GM19438 (cell line): ENCODE results near the gene KRT76.

Experiments used
- ATAC-seq: cut with Tn5 transposase; IDR thresholded peaks from one replicate; pipeline ENCODE4 v1.9.1; 2021; ENCODE audit warnings: low read depth; ENCODE audit not compliant: unreplicated experiment

The KRT76 gene

DNA sequence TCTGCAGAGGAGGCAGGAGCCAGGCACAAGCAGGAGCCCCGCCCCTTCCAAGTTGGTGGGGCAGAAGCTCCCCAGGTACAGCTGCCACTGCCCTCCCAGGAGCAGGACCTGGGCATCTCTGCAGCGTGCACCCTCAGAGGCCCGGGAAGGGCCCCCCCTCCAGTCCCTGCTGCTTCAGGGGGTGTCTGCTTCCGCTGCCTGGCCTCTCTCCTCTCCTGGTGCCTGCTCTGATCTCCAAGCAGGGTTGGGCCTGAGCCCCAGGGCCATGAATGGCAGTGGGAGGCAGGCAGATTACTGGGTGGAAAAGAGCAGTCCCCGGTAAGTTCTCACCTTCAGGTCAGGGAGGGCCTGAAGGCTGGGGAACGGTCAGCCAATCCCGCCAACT lies 35.0 kb downstream of the KRT76 start:
- ATAC-seq = no peak

DNA sequence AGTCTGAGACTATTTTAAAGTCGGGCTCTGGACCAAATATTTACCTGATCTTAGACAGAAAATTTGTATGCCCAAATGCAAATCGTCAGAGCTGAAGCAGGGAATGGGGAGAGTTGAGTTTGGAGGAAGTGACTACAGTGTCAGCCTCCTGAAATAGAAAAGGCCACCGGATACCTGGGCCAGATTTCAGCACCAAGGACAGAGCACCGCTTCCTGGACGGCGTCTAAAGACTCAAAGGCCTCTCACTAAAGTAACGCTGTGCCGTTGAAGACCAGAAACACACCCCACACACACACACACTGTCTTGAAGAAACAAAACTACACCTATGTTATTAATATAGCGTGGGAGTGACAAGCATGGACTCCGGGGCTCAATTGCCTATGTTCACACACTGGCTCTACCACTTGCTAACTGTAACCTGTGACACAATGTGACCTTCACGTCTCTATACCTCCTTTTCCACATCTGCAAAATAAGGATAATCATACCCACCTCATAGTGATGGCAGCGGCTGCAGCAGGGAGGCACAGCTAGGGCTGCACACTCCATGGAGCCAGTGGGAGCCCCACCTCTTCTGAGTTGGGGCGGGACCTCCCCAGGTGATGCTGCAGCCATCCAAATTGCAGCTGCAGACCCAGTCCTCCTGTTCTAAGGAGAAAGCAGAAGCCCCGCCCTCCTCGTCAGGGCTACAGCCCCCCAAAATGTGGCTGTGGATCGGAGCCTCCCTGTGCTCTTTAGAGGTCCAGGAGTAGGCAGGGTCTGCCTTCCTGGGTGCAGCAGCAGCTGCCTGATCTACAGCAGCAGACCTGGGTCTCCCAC lies 35.6 kb downstream of the KRT76 start:
- no peak for ATAC-seq

DNA sequence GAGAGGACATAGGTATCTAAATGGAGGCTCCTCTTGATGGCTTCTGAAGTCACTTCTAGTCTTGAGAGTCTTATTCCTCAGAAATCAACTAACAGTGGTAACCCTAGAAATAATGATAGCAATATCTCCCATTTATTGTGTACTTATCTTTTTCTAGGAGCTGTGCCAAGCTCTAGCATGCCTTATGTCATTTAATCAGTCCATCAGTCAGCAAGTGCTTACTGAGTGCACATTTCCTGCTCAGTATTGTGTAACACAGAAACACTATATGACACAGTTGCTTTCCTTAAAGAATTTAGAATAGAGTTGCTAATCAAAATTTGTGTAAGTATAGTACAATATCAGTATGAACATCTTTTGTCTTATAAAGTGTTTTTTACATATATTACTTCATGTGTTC lies 36.6 kb downstream of the KRT76 start:
- ATAC-seq = no peak

DNA sequence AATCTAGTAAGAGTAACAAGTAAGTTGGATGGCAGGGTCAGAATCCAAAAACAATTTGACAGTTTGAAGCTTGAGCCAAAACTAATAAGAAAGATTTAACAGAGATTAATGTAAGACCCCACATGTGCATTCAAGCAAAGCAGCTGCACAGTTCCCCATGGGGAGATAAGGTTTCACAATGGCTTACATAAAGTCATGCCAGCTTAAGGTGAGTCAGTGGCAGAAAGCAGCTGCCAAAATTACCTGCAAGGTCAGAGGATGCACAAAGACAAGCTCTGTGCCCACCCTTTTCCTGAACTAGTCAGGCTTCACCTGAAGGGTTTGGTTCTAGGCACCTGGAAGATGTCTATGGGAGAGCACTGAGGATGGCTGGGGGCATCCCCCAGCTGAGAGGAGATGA lies 37.2 kb downstream of the KRT76 start:
- ATAC-seq = no peak

DNA sequence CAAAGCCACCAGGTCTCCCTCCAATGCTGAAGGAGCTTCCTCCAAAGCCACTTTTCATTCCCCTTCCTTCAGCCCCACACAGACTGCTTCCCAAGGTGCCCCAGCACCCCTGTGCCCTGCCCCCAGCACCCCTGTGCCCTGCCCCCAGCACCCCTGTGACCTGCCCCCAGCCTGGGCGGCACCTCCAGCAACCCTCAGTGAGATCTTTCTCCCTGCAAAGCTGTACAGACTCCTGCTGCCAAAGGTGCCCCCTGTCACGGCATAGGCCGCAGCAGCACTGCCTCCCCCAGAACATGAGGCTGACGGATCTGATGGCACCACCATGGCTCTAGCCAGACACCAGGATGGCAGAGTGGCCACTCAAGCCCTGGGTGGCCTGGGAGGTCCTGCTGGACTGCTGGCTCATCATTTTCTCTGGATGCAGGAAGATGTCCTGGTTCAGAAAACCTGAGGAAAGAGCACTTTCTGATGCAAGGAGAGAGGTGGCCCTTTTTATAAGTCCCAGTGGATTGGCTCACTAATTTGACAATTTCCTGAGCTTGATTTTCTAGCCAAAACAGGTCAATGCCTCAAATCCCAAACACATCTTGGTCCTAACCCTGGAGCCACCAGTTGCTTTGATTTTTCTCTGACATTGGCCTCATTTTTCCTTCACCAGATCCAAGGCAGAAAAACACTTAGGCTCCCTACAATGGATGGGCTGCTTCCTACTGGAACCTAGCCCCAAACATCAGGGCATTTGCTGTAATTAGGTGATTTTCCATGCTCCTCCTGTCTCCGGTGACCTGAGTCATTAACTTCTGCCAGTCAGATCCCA lies 41.1 kb downstream of the KRT76 start:
- no peak for ATAC-seq

DNA sequence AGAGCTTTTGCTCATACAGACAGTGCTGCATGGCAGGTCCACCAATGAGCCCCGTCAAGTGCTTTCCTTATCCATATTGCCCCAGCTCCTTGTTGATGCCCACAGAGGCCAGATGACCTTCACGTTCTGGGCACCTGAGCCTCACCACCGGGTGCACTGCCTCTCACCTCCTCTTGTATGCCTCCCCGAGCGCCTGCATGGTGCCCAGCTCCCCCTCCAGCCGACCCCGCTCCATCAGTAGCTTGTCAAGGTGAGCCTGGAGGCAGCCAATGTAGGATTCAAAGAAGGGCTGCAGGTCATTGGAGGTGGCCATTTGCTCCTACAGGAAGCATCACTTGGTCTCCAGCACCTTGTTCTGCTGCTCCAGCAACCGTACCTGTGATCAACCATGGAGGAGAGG lies 42.0 kb downstream of the KRT76 start:
- no peak for ATAC-seq

DNA sequence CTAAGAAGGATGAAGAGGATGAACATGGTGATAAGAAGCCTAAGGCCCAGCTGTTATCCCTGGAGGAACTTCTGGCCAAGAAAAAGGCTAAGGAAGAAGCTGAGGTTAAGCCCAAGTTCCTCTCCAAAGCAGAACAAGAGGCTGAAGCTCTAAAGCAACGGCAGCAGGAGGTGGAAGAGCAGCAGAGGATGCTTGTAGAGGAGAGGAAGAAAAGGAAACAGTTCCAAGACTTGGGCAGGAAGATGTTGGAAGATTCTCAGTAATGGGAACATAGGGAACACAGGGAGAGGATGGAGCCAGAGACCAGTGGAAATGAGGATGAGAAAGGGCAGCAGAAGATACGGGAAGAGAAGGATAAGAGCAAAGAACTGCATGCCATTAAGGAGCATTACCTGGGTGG lies 46.4 kb downstream of the KRT76 start:
- no peak for ATAC-seq

DNA sequence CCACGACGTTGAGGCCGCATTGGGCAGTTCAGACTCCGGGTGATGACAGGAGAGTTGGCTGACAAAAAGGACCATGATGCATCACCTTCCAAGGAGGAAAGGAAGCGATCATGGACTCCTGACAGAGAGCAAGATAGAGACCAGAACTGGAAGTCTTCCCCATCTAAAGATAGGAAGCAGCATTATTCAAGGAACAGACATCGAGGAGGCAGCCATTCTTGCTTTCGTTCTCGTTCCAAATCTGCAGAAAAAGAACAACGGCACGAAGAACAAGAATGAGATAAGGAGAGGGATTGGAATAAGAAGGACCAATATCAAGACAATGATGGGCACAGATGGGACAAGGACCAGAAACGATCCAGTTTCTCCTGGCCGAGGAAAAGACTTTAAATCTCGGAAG lies 46.8 kb downstream of the KRT76 start:
- no peak for ATAC-seq

DNA sequence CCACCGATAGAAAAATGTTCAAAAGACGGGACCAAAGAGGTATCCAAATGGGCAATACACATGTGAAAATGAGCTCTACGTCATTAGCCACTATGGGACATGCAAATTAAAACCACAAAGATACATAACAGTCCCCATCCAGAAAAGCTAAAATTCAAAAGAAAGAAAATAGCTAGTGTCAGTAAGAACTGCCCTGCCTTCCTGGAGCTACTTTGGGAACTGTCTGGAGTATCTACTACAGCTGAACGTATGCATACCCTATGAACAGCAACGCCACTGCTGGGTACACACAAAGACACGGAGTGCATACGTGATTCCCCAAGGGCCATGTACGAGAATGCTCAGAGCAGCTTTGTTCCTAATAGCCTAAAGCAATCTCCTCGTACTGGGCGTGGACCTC lies 48.0 kb downstream of the KRT76 start:
- ATAC-seq = no peak

DNA sequence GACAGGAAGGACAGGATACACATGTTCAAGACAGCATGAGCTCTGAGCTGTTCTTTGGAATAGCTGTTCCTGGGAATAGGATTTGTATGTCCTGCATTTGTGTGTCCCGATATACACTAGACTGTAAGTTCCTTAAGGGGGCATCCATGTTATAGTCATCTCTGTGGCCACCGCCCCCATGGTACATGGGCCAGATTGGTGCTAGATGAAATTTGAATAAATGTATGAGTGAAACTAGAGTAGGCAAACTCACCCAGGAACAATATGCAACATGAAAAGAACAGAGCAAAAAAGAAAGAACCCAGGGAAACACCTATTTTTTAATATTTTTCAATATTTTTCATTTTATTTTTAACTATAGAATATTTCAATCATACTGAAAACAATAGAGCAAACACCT lies 48.8 kb downstream of the KRT76 start:
- ATAC-seq = no peak

DNA sequence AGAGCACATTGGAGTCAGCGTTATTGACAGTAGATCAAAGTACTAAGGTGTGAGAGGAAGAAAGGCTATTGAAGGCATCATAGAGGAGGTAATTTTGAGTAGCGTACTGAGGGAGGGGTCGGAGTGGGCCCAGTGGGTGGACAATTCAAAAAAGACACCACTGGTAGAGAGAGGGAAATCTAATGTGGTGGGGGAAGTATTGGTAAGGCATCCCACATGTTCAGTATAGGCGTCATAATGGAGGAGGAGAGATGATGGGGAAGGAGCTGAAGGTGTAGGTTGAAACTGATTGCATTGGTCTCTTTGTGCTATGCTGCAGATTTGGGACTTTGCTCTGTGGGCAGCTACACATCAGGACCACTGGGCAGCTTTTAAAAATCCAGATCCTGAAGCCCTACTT lies 50.1 kb downstream of the KRT76 start:
- no peak for ATAC-seq

DNA sequence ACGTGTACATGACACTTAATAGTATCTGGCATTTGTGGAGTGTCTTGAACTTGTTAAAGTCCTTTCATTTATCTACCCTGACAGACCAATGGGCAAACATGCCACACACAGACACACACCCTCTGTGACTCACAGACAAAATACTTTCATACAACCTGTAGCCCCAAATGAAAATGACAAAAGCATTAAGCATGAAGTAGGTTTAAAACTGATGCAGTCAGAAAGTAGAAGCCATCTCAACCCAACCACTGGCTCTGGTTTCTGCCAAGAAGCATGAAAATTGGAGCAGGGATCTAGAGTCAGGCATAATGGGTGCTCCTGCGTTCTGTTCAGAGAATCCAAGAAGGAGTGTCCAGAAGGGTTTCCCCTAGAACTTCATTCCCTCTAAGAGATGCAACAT lies 50.7 kb downstream of the KRT76 start:
- no peak for ATAC-seq

DNA sequence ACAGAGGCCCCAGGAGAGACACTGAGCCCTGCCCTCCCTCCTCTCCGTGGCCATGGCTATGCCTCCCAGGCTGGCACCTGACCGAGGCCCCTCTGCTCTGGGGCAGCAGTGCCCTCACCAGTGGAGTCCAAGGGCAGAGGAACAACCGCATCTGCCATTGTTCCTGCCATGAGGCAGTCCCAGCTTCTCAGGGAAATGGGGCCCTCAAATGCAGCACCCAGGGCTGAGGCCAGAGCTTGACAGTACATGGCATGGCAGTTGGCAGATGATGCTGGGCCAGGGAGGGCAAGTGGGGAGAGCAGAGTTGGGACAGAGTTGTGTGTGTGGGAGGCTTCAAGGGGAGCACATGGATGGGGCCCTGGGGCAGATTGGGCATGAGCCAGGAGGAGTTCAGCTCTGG lies 52.8 kb downstream of the KRT76 start:
- ATAC-seq = no peak

DNA sequence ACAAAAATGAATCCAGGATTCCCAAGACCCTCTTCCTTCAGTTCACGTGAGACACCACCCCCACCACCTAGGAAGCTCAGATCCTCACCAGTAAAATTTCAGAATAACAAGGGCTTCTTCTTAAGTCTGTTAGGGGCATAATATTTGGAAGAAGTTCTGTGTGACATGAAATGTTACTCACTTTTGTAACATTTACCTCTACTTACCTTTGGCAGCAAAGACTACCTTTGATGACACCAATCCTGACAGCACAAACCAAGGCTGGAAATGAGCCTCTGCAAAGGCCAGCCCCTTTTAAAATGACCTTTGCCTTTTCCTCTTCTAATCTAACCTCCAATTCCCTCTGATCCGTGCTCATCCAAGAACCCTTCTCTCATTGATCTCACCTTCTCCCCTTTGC lies 54.5 kb downstream of the KRT76 start:
- no peak for ATAC-seq

DNA sequence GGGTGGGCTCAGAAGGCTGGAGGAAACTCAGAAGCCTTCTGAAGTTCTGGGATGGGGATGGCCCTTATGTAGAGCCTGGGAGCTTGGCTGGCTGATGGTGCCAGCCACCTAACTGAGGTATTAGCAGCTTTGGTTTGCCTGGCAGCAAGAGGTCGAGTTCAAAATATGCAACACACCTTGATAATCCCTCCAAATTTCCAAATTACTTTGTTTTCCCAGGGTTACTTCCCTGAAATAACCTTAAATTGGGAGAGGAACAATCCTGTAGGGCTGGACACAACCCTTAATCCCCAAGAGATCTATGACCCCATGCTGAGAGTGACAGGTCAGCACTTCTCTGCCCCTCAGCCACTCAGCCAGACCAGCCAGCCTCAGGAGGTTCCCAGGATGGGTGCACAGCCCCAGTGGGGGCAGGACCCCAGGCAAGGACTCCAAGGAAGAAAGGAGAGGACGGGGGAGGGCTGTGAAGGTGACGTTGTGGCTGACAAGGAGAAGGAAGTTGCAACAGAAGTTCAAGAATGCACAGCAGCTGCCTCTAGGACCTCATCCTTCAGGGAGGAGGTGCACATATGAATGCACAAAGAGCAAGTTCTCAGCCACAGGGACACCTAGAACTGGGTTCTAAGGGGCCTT lies 55.2 kb downstream of the KRT76 start:
- no peak for ATAC-seq

DNA sequence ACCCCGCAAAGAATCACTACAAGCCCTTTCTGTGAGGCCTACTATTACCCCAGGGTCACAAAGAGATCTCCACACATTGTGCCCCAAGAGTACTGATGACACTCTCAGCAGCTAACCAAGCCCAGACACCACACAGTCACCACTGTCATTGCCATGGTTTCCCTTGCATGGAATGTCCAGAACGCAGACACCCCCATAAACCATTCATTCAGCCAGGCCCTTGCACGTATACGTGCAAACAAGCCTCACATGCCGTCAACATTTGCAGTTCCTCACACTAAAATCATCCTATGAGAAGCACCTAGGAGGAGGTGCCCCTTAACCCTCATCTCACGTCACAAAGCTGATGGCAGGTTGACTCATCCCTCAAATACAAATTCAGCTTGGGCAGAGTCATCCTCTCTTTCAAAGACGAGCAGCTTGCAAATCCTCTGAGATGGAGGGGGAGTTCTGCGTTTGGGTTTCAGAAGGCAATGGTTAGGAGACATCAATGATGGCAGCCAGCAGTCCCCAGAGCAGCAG lies 56.7 kb downstream of the KRT76 start:
- no peak for ATAC-seq
